GM12874 (cell line): ENCODE data around the gene DST.
A peak's percentile ranks its signal among the peaks of the same experiment; 100 is the strongest.

Experiments
- TF ChIP-seq, protein P1 (sequence below): IDR thresholded peaks from 2 replicates; pipeline ENCODE4 v1.5.1; 2011; ENCODE audit warnings: low read depth, mild to moderate bottlenecking, control low read depth, low read length, moderate library complexity; ENCODE audit not compliant: insufficient read depth

Gene DST

DNA sequence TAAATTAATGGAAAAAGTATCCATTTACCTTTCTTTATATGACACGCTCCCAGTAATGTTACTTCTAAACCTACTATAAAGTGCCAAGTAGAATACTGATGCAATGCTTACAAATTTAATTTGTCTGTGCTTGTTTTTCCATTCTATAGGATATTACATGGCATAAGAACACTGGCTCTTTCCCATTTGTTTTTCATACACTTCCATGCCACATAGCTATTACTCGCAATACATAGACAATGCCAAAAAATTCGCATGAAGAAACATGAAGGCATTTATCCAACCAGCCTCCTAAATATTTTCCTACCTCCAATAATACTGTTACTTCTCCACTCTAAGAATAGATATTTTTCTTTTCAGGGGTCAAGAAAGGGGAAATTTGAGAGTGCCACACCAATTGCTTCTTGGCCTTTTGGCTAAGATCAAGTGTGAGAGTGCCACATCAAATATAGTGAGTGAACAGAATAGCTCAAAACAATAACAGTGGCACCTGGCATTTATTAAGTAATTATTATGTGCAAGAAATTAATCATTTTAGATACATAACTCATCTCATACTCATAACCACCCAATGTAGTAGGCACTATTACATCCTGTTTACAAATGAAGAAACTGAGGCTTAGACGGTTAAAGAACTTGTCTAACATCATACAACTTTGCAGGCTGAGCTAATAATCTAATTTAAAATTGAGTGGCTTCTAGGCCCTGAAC, 845 bp upstream of the DST start:
- TF ChIP-seq, protein P1, sequence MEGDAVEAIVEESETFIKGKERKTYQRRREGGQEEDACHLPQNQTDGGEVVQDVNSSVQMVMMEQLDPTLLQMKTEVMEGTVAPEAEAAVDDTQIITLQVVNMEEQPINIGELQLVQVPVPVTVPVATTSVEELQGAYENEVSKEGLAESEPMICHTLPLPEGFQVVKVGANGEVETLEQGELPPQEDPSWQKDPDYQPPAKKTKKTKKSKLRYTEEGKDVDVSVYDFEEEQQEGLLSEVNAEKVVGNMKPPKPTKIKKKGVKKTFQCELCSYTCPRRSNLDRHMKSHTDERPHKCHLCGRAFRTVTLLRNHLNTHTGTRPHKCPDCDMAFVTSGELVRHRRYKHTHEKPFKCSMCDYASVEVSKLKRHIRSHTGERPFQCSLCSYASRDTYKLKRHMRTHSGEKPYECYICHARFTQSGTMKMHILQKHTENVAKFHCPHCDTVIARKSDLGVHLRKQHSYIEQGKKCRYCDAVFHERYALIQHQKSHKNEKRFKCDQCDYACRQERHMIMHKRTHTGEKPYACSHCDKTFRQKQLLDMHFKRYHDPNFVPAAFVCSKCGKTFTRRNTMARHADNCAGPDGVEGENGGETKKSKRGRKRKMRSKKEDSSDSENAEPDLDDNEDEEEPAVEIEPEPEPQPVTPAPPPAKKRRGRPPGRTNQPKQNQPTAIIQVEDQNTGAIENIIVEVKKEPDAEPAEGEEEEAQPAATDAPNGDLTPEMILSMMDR, result no peak

DNA sequence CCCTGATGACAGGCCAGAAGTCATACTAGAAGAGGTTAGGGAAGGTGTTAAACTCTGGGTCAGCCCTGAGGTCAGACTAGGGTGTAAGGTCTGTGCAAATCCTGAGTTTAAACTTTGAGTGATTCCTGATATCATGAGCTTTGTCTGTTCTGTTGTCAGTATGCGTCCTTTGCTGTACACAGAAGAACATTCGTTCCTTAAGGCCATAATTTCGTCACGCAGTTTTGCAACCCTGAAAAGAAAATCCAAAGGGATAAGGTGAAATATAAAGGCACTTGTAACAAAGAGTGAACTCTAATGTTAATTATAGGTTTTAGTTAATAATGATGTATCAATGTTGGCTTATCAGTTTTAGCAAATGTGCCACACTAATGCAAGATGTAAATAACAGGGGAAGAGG, 2.3 kb downstream of the DST start:
- TF ChIP-seq, protein P1, result no peak

DNA sequence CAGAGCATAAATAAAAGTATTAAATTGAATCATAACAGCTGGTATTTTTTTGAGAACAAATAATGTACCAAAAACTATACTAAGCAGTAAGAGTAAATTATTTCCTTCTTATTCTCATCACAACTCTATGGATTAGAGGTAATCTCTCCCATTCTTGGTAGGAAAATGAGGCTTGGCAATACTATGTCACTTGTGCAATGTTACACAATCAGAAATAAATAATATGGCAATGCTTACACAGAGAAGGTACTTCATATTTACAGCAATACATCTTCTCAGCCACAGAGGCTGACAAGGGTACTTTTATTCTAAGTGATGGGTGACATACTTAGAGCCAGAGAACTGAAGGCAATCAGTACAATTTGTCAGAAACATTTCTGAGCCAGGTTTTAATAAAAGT, 3.9 kb downstream of the DST start:
- TF ChIP-seq, protein P1, result no peak

DNA sequence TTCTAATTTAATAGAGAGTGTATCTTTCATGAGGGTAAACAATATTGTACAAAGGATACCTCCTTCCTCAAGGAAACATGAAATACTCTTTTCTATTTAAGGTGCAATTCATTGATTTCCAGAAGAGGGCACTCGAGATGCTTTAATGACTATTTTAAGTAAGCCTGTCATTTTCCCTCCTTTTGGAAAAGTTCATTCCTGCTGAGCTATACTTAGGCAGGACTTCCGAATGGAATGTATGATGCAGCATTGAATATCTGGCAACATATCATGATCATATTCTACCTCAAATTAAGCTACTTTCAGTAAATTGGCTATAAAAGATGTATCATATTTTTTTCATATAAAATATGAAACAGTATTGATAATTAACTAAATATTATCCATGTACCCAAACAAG, 5.0 kb downstream of the DST start:
- TF ChIP-seq, protein P1, result peak; percentile 43; the same call in 1 of the 2 replicates

DNA sequence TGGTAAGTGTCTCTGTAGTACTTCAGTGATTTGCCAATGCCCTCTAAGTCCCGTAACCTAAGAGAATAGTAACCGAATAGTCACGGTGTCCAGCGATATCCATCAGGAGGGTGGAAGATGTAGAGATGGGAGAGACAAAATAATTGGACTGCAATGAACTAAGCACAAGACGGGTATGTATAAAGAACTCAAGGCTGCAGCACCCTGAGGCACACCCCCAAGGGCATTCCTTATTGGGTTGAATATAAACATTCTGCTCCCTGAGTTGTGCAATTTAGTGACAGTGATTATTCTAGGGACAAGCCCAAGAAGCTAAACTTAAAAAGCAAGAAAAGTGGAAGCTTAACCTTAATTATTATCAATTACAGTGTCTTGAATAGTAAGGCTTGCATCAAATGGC, 14.6 kb downstream of the DST start:
- TF ChIP-seq, protein P1, result no peak

DNA sequence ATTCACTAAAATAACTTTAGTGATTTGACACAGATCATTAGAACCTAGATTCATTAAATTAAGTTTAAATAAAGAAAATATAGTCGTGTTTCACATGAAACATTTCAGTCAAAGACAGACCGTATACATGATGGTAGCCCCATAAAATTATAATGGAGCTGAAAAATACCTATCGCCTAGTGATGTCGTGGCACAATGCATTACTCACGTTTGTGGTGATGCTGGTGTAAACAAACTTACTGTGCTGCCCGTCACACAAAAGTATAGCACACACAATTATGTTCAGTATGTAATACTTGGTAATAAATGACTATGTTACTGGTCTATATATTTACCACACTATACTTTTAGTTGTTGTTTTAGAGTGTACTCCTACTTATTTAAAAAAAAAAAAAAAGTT, 17.3 kb downstream of the DST start:
- TF ChIP-seq, protein P1, result no peak

DNA sequence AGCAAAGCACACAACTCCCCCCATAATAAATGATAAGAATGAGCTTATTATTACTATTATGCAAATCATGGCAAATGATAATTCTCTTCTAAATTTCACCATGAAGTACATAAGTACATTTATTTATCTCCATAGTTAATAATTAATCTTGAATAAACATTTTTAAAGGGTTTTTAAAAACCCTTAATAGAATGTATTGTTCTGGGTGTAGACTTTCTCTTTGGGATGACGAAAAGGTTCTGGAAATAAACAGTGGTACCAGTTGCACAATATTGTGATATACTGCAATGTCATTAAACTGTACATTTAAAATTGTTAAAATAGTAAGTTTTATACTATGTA, 18.0 kb downstream of the DST start:
- TF ChIP-seq, protein P1, result no peak
